SK-N-SH treated with all-trans-retinoic acid at 6 μM for 48 hours (cell line): ENCODE results near the gene TMEM132D.

Experiments used
- ATAC-seq: fragments of 200-7000 bp; cut with Tn5 transposase; 3 replicates; pipeline ENCODE4 v1.9.1; 2020; ENCODE audit warnings: mild to moderate bottlenecking, moderate library complexity
- ARNTL ChIP-seq: fragments of 450-650 bp; formaldehyde crosslinking; IDR thresholded peaks from 2 replicates; pipeline ENCODE4 v1.5.0; 2020; ENCODE audit warnings: low read depth, mild to moderate bottlenecking, moderate library complexity, borderline replicate concordance
- BACH2 ChIP-seq: fragments of 250-450 bp; sonication (Bioruptor Pico); IDR thresholded peaks from 2 replicates; pipeline ENCODE4 v1.9.0; 2021; ENCODE audit warnings: mild to moderate bottlenecking, borderline replicate concordance
- CREB5 ChIP-seq: fragments of 250-450 bp; sonication (Bioruptor Pico); IDR thresholded peaks from 2 replicates; pipeline ENCODE4 v1.5.1; 2020; ENCODE audit warnings: low read depth, mild to moderate bottlenecking, moderate library complexity
- CSDC2 ChIP-seq: fragments of 250-450 bp; sonication (Bioruptor Pico); IDR thresholded peaks from 2 replicates; pipeline ENCODE4 v1.5.0; 2020; ENCODE audit warnings: mild to moderate bottlenecking, moderate library complexity
- ESRRG ChIP-seq: fragments of 250-450 bp; sonication (Bioruptor Pico); IDR thresholded peaks from 2 replicates; pipeline ENCODE4 v1.6.1; 2021; ENCODE audit warnings: mild to moderate bottlenecking
- GLIS3 ChIP-seq: fragments of 250-450 bp; sonication (Bioruptor Pico); IDR thresholded peaks from 2 replicates; pipeline ENCODE4 v1.5.0; 2020; ENCODE audit warnings: mild to moderate bottlenecking, moderate library complexity
- ISL1 ChIP-seq: fragments of 250-450 bp; sonication (Bioruptor Pico); IDR thresholded peaks from 2 replicates; pipeline ENCODE4 v2.1.2; 2022; ENCODE audit warnings: mild to moderate bottlenecking, moderate library complexity
- OSR1 ChIP-seq: fragments of 250-450 bp; sonication (Bioruptor Pico); IDR thresholded peaks from 2 replicates; pipeline ENCODE4 v1.8.0; 2022; ENCODE audit warnings: moderate library complexity, mild to moderate bottlenecking, inconsistent platforms
- PPARA ChIP-seq: fragments of 250-450 bp; sonication (Bioruptor Pico); IDR thresholded peaks from 2 replicates; pipeline ENCODE4 v1.5.0; 2020; ENCODE audit warnings: mild to moderate bottlenecking, borderline replicate concordance
- RARB ChIP-seq: fragments of 250-450 bp; sonication (Bioruptor Pico); IDR thresholded peaks from 2 replicates; pipeline ENCODE4 v1.8.0; 2021; ENCODE audit warnings: mild to moderate bottlenecking, moderate library complexity
- SNAI2 ChIP-seq: fragments of 250-450 bp; sonication (Bioruptor Pico); IDR thresholded peaks from 2 replicates; pipeline ENCODE4 v1.5.0; 2020; ENCODE audit warnings: mild to moderate bottlenecking, moderate library complexity
- TCF4 ChIP-seq: fragments of 250-450 bp; sonication (Bioruptor Pico); IDR thresholded peaks from 2 replicates; pipeline ENCODE4 v1.8.0; 2021; ENCODE audit warnings: mild to moderate bottlenecking, moderate library complexity, borderline replicate concordance
- TOX ChIP-seq: fragments of 250-450 bp; sonication (Bioruptor Pico); IDR thresholded peaks from 2 replicates; pipeline ENCODE4 v1.8.0; 2021; ENCODE audit warnings: mild to moderate bottlenecking, moderate library complexity, borderline replicate concordance
- ZC3H10 ChIP-seq: fragments of 250-450 bp; sonication (Bioruptor Pico); IDR thresholded peaks from 2 replicates; pipeline ENCODE4 v1.5.1; 2021; ENCODE audit warnings: mild to moderate bottlenecking, moderate library complexity
- ZFP3 ChIP-seq: fragments of 250-450 bp; sonication (Bioruptor Pico); IDR thresholded peaks from 2 replicates; pipeline ENCODE4 v1.5.0; 2020; ENCODE audit warnings: mild to moderate bottlenecking, moderate library complexity
- ZFP30 ChIP-seq: fragments of 450-650 bp; formaldehyde crosslinking; IDR thresholded peaks from 2 replicates; pipeline ENCODE4 v1.5.0; 2022; ENCODE audit warnings: mild to moderate bottlenecking, moderate library complexity
- ZNF565 ChIP-seq: fragments of 450-650 bp; formaldehyde crosslinking; conservative IDR thresholded peaks from 2 replicates; pipeline ENCODE4 v1.5.0; 2020; ENCODE audit warnings: low read depth, mild to moderate bottlenecking, moderate library complexity
- ZNF70 ChIP-seq: fragments of 450-650 bp; formaldehyde crosslinking; IDR thresholded peaks from 2 replicates; pipeline ENCODE4 v1.5.0; 2020; ENCODE audit warnings: mild to moderate bottlenecking, moderate library complexity
- ZNF8 ChIP-seq: fragments of 450-650 bp; formaldehyde crosslinking; IDR thresholded peaks from 2 replicates; pipeline ENCODE4 v1.5.0; 2020; ENCODE audit warnings: mild to moderate bottlenecking, moderate library complexity
- TF ChIP-seq, protein P1 (sequence below): fragments of 250-450 bp; sonication (Bioruptor Pico); IDR thresholded peaks from 2 replicates; pipeline ENCODE4 v1.8.0; 2020; ENCODE audit warnings: mild to moderate bottlenecking, moderate library complexity, borderline replicate concordance
- TF ChIP-seq, protein P2 (sequence below): fragments of 250-450 bp; sonication (Bioruptor Pico); IDR thresholded peaks from 2 replicates; pipeline ENCODE4 v1.5.0; 2020; ENCODE audit warnings: mild to moderate bottlenecking, moderate library complexity
- TF ChIP-seq, protein P3 (sequence below): fragments of 250-450 bp; sonication (Bioruptor Pico); IDR thresholded peaks from 2 replicates; pipeline ENCODE4 v1.8.0; 2021; ENCODE audit warnings: low read depth, mild to moderate bottlenecking, moderate library complexity, borderline replicate concordance

The TMEM132D gene

DNA sequence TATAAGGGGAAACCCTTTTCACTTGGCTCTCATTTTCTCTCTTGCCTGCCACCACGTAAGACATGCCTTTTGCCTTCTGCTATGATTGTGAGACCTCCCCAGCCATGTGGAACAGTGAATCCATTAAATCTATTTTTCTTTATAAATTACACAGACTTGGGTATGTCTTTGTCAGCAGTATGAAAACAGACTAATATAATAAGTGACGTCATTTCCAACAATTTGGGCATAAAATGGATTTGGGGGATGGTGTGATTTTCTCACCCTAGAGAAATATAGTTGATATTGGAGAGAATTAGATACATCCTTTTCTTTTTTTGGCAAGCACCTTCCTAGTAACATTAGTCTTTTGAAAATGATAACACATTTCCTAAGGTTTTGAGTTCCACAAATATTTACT, 490.5 kb downstream of the TMEM132D start:
- no peak for ATAC-seq
- TF ChIP-seq GLIS3 (CRISPR knock-in tag) (no peak), ISL1 (no peak), ZNF565 (CRISPR knock-in tag) (no peak), PPARA (CRISPR knock-in tag) (no peak), ZC3H10 (CRISPR knock-in tag) (no peak), CSDC2 (no peak), ESRRG (CRISPR knock-in tag) (no peak), RARB (CRISPR knock-in tag) (no peak), ZNF8 (CRISPR knock-in tag) (no peak)
- TF ChIP-seq, protein P1, sequence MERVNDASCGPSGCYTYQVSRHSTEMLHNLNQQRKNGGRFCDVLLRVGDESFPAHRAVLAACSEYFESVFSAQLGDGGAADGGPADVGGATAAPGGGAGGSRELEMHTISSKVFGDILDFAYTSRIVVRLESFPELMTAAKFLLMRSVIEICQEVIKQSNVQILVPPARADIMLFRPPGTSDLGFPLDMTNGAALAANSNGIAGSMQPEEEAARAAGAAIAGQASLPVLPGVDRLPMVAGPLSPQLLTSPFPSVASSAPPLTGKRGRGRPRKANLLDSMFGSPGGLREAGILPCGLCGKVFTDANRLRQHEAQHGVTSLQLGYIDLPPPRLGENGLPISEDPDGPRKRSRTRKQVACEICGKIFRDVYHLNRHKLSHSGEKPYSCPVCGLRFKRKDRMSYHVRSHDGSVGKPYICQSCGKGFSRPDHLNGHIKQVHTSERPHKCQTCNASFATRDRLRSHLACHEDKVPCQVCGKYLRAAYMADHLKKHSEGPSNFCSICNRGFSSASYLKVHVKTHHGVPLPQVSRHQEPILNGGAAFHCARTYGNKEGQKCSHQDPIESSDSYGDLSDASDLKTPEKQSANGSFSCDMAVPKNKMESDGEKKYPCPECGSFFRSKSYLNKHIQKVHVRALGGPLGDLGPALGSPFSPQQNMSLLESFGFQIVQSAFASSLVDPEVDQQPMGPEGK (CRISPR knock-in tag): no peak

GRCh38 chr12:129409281-129409680, 494.5 kb downstream of the TMEM132D start:
- ATAC-seq: no peak
- no peak for TF ChIP-seq OSR1 (CRISPR knock-in tag)

GRCh38 chr12:129404556-129404955, 499.3 kb downstream of the TMEM132D start:
- no peak for ATAC-seq
- TF ChIP-seq ZNF70 (CRISPR knock-in tag) (no peak), GLIS3 (CRISPR knock-in tag) (no peak), ZNF565 (CRISPR knock-in tag) (no peak), ZFP3 (CRISPR knock-in tag) (no peak), TCF4 (CRISPR knock-in tag) (no peak), PPARA (CRISPR knock-in tag) (no peak), TOX (CRISPR knock-in tag) (no peak)
- TF ChIP-seq, all 23 proteins: peak for 0

DNA sequence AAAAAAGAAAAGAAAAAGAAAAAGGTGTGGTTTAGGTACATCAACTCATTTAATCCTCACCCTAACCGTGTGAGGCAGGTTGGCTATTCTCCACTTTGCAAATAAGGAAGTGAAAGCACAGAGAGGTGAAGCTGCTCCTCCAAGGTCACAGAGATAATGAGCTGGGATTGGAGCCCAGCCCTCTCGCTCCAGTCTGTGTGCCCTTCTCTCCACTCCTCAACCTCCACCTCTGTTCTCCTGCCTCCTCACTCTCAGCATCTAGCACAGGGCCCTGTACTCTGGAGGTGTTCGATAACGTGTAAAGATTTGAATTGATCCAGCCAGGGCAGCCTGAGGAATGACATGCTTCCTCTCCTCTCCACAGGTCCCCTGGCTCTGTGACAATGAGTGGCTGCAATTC, 502.3 kb downstream of the TMEM132D start:
- TF ChIP-seq ZFP30 (CRISPR knock-in tag) (no peak), CREB5 (CRISPR knock-in tag) (no peak), RARB (CRISPR knock-in tag) (no peak), ZC3H10 (CRISPR knock-in tag) (no peak), ZNF70 (CRISPR knock-in tag) (no peak), BACH2 (CRISPR knock-in tag) (no peak), ESRRG (CRISPR knock-in tag) (no peak), ZNF8 (CRISPR knock-in tag) (no peak), TCF4 (CRISPR knock-in tag) (no peak), SNAI2 (CRISPR knock-in tag) (no peak), ZNF565 (CRISPR knock-in tag) (no peak), PPARA (CRISPR knock-in tag) (no peak), GLIS3 (CRISPR knock-in tag) (no peak), CSDC2 (no peak), ARNTL (no peak), ISL1 (no peak)
- TF ChIP-seq, protein P2, sequence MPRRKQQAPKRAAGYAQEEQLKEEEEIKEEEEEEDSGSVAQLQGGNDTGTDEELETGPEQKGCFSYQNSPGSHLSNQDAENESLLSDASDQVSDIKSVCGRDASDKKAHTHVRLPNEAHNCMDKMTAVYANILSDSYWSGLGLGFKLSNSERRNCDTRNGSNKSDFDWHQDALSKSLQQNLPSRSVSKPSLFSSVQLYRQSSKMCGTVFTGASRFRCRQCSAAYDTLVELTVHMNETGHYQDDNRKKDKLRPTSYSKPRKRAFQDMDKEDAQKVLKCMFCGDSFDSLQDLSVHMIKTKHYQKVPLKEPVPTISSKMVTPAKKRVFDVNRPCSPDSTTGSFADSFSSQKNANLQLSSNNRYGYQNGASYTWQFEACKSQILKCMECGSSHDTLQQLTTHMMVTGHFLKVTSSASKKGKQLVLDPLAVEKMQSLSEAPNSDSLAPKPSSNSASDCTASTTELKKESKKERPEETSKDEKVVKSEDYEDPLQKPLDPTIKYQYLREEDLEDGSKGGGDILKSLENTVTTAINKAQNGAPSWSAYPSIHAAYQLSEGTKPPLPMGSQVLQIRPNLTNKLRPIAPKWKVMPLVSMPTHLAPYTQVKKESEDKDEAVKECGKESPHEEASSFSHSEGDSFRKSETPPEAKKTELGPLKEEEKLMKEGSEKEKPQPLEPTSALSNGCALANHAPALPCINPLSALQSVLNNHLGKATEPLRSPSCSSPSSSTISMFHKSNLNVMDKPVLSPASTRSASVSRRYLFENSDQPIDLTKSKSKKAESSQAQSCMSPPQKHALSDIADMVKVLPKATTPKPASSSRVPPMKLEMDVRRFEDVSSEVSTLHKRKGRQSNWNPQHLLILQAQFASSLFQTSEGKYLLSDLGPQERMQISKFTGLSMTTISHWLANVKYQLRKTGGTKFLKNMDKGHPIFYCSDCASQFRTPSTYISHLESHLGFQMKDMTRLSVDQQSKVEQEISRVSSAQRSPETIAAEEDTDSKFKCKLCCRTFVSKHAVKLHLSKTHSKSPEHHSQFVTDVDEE (CRISPR knock-in tag): no peak
- TF ChIP-seq, protein P1 (CRISPR knock-in tag): no peak
- TF ChIP-seq, protein P3, sequence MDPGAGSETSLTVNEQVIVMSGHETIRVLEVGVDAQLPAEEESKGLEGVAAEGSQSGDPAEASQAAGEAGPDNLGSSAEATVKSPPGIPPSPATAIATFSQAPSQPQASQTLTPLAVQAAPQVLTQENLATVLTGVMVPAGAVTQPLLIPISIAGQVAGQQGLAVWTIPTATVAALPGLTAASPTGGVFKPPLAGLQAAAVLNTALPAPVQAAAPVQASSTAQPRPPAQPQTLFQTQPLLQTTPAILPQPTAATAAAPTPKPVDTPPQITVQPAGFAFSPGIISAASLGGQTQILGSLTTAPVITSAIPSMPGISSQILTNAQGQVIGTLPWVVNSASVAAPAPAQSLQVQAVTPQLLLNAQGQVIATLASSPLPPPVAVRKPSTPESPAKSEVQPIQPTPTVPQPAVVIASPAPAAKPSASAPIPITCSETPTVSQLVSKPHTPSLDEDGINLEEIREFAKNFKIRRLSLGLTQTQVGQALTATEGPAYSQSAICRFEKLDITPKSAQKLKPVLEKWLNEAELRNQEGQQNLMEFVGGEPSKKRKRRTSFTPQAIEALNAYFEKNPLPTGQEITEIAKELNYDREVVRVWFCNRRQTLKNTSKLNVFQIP: no peak

More for the DNA sequence above, 502.3 kb downstream of the TMEM132D start:
- no peak for ATAC-seq
